Measurements from ENCODE around the gene TMEM259. TPM values are rescaled to one million over a fixed set of nuclear protein-coding genes. Genes with fewer than 3 reads are reported as not detected.

Gene TMEM259
- total and polyA plus RNA-seq, 9 of the 15 experiments (the other 6 are each of a cell fraction or from before 2014, with no cell fraction given): 0.52 to 231 (median 63.6) TPM

DNA sequence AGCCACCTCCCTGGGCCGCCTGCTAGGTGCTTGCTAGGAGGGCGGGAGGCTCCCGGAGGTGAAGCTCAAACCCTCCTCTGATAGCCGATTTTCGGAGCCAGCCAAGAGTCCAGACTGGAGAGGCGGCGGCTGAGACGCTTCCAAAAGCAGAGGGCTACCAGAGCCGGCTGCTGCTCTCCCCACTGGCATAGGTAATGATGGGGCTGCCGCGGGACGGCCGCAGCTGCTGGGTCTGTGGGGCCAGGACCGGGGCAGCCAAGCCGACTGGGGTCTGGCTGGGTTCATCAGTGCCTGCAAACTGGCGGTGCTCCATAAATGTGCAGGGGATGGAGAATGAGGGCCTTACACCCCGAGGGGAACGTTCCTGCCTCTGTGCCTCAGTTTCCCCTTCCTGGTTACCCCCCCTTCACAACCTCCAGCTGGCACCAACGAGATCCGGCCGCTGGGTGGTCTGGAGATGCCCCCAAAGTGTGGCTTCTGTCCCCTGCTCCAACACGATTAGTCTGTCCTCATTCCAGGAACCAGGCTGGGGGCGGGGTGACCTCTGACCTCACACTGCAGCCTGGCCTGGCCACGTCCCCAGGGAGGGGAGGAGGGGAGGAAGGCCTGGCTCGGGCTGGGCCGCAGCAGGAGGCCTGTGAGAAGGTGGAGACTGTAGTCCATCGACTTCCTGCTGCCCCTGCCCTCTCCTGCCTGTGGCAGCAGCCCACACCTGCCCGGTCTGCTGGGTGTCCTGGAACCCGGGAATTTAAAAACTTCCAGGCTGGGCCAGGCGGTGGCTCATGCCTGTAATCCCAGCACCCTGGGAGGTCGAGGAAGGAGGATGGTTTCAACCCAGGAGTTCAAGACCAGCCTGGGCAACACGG lies 40.6 kb downstream of the TMEM259 start (continued):
- TF ChIP-seq, protein P1, sequence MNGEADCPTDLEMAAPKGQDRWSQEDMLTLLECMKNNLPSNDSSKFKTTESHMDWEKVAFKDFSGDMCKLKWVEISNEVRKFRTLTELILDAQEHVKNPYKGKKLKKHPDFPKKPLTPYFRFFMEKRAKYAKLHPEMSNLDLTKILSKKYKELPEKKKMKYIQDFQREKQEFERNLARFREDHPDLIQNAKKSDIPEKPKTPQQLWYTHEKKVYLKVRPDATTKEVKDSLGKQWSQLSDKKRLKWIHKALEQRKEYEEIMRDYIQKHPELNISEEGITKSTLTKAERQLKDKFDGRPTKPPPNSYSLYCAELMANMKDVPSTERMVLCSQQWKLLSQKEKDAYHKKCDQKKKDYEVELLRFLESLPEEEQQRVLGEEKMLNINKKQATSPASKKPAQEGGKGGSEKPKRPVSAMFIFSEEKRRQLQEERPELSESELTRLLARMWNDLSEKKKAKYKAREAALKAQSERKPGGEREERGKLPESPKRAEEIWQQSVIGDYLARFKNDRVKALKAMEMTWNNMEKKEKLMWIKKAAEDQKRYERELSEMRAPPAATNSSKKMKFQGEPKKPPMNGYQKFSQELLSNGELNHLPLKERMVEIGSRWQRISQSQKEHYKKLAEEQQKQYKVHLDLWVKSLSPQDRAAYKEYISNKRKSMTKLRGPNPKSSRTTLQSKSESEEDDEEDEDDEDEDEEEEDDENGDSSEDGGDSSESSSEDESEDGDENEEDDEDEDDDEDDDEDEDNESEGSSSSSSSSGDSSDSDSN (IDR thresholded peaks at IDR 0.05; ENCODE audit: borderline replicate concordance in 1 of 2, low read depth in 2 of 2, low read length in 2 of 2): 0 out of 4 replicates have a peak, but pooled peaks of 1 of the 2 experiments have one; percentile 30
- no peak for TF ChIP-seq C11orf30 (IDR thresholded peaks at IDR 0.05; ENCODE audit: low read depth)
- TF ChIP-seq DIDO1 (tag; IDR thresholded peaks at IDR 0.05; ENCODE audit: low read depth): 0 out of 2 replicates have a peak, but pooled peaks have one; percentile 29
- TF ChIP-seq TCF3 (CRISPR knock-in tag; IDR thresholded peaks at IDR 0.05): peak; percentile 70
- TF ChIP-seq ZNF274 (IDR thresholded peaks at IDR 0.05; ENCODE audit: borderline replicate concordance, low read depth, low read length): no peak
- TF ChIP-seq SOX6 (IDR thresholded peaks at IDR 0.05): peak; percentile 65
- TF ChIP-seq HNRNPK (IDR thresholded peaks at IDR 0.05; ENCODE audit: low read depth, low read length, poor library complexity, severe bottlenecking): no peak
- TF ChIP-seq, protein P2, sequence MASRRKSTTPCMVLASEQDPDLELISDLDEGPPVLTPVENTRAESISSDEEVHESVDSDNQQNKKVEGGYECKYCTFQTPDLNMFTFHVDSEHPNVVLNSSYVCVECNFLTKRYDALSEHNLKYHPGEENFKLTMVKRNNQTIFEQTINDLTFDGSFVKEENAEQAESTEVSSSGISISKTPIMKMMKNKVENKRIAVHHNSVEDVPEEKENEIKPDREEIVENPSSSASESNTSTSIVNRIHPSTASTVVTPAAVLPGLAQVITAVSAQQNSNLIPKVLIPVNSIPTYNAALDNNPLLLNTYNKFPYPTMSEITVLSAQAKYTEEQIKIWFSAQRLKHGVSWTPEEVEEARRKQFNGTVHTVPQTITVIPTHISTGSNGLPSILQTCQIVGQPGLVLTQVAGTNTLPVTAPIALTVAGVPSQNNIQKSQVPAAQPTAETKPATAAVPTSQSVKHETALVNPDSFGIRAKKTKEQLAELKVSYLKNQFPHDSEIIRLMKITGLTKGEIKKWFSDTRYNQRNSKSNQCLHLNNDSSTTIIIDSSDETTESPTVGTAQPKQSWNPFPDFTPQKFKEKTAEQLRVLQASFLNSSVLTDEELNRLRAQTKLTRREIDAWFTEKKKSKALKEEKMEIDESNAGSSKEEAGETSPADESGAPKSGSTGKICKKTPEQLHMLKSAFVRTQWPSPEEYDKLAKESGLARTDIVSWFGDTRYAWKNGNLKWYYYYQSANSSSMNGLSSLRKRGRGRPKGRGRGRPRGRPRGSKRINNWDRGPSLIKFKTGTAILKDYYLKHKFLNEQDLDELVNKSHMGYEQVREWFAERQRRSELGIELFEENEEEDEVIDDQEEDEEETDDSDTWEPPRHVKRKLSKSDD (conservative IDR thresholded peaks at IDR 0.05; ENCODE audit: low read length): no peak
- TF ChIP-seq, protein P3, sequence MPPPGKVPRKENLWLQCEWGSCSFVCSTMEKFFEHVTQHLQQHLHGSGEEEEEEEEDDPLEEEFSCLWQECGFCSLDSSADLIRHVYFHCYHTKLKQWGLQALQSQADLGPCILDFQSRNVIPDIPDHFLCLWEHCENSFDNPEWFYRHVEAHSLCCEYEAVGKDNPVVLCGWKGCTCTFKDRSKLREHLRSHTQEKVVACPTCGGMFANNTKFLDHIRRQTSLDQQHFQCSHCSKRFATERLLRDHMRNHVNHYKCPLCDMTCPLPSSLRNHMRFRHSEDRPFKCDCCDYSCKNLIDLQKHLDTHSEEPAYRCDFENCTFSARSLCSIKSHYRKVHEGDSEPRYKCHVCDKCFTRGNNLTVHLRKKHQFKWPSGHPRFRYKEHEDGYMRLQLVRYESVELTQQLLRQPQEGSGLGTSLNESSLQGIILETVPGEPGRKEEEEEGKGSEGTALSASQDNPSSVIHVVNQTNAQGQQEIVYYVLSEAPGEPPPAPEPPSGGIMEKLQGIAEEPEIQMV (tag; conservative IDR thresholded peaks at IDR 0.05; ENCODE audit: low read depth): no peak
- peak; percentile 73; the same call in 1 of the 2 replicates for TF ChIP-seq CBFB (CRISPR knock-in tag; IDR thresholded peaks at IDR 0.05)
- TF ChIP-seq, protein P4, sequence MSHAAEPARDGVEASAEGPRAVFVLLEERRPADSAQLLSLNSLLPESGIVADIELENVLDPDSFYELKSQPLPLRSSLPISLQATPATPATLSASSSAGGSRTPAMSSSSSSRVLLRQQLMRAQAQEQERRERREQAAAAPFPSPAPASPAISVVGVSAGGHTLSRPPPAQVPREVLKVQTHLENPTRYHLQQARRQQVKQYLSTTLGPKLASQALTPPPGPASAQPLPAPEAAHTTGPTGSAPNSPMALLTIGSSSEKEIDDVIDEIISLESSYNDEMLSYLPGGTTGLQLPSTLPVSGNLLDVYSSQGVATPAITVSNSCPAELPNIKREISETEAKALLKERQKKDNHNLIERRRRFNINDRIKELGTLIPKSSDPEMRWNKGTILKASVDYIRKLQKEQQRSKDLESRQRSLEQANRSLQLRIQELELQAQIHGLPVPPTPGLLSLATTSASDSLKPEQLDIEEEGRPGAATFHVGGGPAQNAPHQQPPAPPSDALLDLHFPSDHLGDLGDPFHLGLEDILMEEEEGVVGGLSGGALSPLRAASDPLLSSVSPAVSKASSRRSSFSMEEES (CRISPR knock-in tag; IDR thresholded peaks at IDR 0.05): no peak
- TF ChIP-seq ZNF507 (tag; conservative IDR thresholded peaks at IDR 0.05): no peak
- TF ChIP-seq, protein P5, sequence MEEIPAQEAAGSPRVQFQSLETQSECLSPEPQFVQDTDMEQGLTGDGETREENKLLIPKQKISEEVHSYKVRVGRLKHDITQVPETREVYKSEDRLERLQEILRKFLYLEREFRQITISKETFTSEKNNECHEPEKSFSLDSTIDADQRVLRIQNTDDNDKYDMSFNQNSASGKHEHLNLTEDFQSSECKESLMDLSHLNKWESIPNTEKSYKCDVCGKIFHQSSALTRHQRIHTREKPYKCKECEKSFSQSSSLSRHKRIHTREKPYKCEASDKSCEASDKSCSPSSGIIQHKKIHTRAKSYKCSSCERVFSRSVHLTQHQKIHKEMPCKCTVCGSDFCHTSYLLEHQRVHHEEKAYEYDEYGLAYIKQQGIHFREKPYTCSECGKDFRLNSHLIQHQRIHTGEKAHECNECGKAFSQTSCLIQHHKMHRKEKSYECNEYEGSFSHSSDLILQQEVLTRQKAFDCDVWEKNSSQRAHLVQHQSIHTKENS (CRISPR knock-in tag; IDR thresholded peaks at IDR 0.05): no peak
